PC-3 (cell line): ENCODE results near the gene DNAL4. TPM values are rescaled to one million over a fixed set of nuclear protein-coding genes. Genes with fewer than 3 reads are reported as not detected.

Experiments used
- ATAC-seq: fragments of 200-7000 bp; cut with Tn5 transposase; 2 replicates; pipeline ENCODE4 v1.9.1; 2020; ENCODE audit warnings: mild to moderate bottlenecking, moderate library complexity
- BruUV-seq: library from RNA; stranded (reverse); fragments of 400-500 nt; replicated peaks from 2 replicates; lab custom pipeline; 2021; lab: Mats Ljungman, UMichigan
- CTCF ChIA-PET: fragments of 300-600 bp; sonication (Branson Sonifier 250); formaldehyde crosslinking; loops from one replicate; lab custom pipeline; 2022; ENCODE audit warnings: antibody characterized with exemption; lab: Charles Lee
- POLR2A ChIA-PET: fragments of 300-600 bp; sonication (Branson Sonifier 250); formaldehyde crosslinking; loops from one replicate; lab custom pipeline; 2022; ENCODE audit warnings: antibody characterized with exemption; ENCODE audit not compliant: unreplicated experiment; lab: Charles Lee
- DNase-seq: peaks from one replicate; pipeline ENCODE4 v3.0.0-alpha.2; 2015
- H2AFZ ChIP-seq: fragments of 300-600 bp; sonication (generic); 2 replicates; pipeline ENCODE4 v1.6.0; 2016; ENCODE audit warnings: antibody characterized with exemption, low read length
- H3F3A ChIP-seq: fragments of 300-600 bp; sonication (generic); one replicate; pipeline ENCODE4 v1.6.0; 2017; ENCODE audit warnings: antibody characterized with exemption, low read length, control low read depth, mild to moderate bottlenecking; ENCODE audit not compliant: unreplicated experiment
- H3K27ac ChIP-seq: fragments of 300-600 bp; sonication (generic); 2 replicates; pipeline ENCODE4 v1.5.1; 2016; ENCODE audit warnings: mild to moderate bottlenecking, low read length
- H3K27me3 ChIP-seq: fragments of 300-600 bp; sonication (generic); 2 replicates; pipeline ENCODE4 v1.6.1; 2016; ENCODE audit warnings: low read length, mixed read lengths
- H3K36me3 ChIP-seq: fragments of 300-600 bp; sonication (generic); 2 replicates; pipeline ENCODE4 v1.6.1; 2016; ENCODE audit warnings: low read depth, mixed run types, low read length, mixed read lengths
- H3K4me1 ChIP-seq: fragments of 300-600 bp; sonication (generic); 2 replicates; pipeline ENCODE4 v1.5.1; 2016; ENCODE audit warnings: low read length; ENCODE audit not compliant: insufficient read depth
- H3K4me2 ChIP-seq: fragments of 300-600 bp; sonication (generic); 2 replicates; pipeline ENCODE4 v1.6.0; 2016; ENCODE audit warnings: low read length
- H3K4me3 ChIP-seq: fragments of 300-600 bp; sonication (generic); 2 replicates; pipeline ENCODE4 v1.5.1; 2016; ENCODE audit warnings: mild to moderate bottlenecking, low read length, mixed read lengths
- H3K79me2 ChIP-seq: fragments of 300-600 bp; sonication (generic); 2 replicates; pipeline ENCODE4 v1.6.1; 2017; ENCODE audit warnings: low read length, mixed read lengths
- H3K9ac ChIP-seq: fragments of 300-600 bp; sonication (generic); 2 replicates; pipeline ENCODE4 v1.6.0; 2016; ENCODE audit warnings: mild to moderate bottlenecking, low read length
- H3K9me2 ChIP-seq: fragments of 300-600 bp; sonication (generic); replicated peaks from 2 replicates; pipeline ENCODE4 v1.6.1; 2016; ENCODE audit warnings: mixed run types, low read length, mixed read lengths
- H3K9me3 ChIP-seq: fragments of 300-600 bp; sonication (generic); 2 replicates; pipeline ENCODE4 v1.6.1; 2016; ENCODE audit warnings: low read length, mixed read lengths
- H4K20me1 ChIP-seq: fragments of 300-600 bp; sonication (generic); 2 replicates; pipeline ENCODE4 v1.6.1; 2016; ENCODE audit warnings: low read length, mixed read lengths
- CTCF ChIP-seq: fragments of 300-600 bp; sonication (generic); conservative IDR thresholded peaks from 2 replicates; pipeline ENCODE4 v1.5.1; 2017; ENCODE audit warnings: antibody characterized with exemption, low read depth, mild to moderate bottlenecking, low read length
- EZH2 ChIP-seq: fragments of 300-600 bp; sonication (generic); IDR thresholded peaks from one replicate; pipeline ENCODE4 v1.6.1; 2017; ENCODE audit warnings: antibody characterized with exemption, mild to moderate bottlenecking, low read length; ENCODE audit not compliant: unreplicated experiment
- EZH2phosphoT487 ChIP-seq: fragments of 300-600 bp; sonication (generic); IDR thresholded peaks from 2 replicates; pipeline ENCODE4 v1.6.1; 2018; ENCODE audit warnings: mild to moderate bottlenecking, antibody characterized with exemption, low read length, borderline replicate concordance
- intact Hi-C: fragments of 100-400 bp; cut with micrococcal nuclease; formaldehyde crosslinking; loops from 2 replicates; pipeline ENCODE4 v1.9.0; 2023
- total RNA-seq: library from RNA; depleted of rRNA; stranded (reverse); fragments of >200 nt; gene quantifications from 2 replicates; pipeline ENCODE4 v1.2.3, GENCODE V29; 2014

Gene DNAL4
- total RNA-seq, 1 experiment from 2014 or later: 22.5 TPM

GRCh38 chr22:38789606-38790005 is 4.3 kb downstream of the DNAL4 start:
- ATAC-seq: no peak
- no peaks in the 10 kb centered on the region for H4K20me1 ChIP-seq
- DNase-seq: no peak
- no peak overlapping the region for H3K27ac ChIP-seq
- H3K4me3 ChIP-seq: no peak overlapping the region
- BruUV-seq: no TSS peak
- TF ChIP-seq EZH2 (no peak), EZH2phosphoT487 (no peak), CTCF (no peak)
- POLR2A ChIA-PET: no interaction called here
- H2AFZ ChIP-seq: no peak overlapping the region
- H3K4me1 ChIP-seq: peaks cover 18% of the 10 kb centered on the region
- no peak overlapping the region for H3K4me2 ChIP-seq
- intact Hi-C loops: no loop called here
- no peak overlapping the region for H3K9ac ChIP-seq
- H3K9me3 ChIP-seq: no peaks in the 10 kb centered on the region
- H3K27me3 ChIP-seq: no peaks in the 10 kb centered on the region
- no peaks in the 10 kb centered on the region for H3K9me2 ChIP-seq
- CTCF ChIA-PET: no interaction called here
- peaks cover 6% of the 10 kb centered on the region for H3K79me2 ChIP-seq
- no peaks in the 10 kb centered on the region for H3K36me3 ChIP-seq
- H3F3A ChIP-seq: no peaks in the 10 kb centered on the region

GRCh38 chr22:38788846-38789245 is 5.1 kb downstream of the DNAL4 start:
- no peaks in the 10 kb centered on the region for H3K9me3 ChIP-seq
- no TSS peak for BruUV-seq
- DNase-seq: no peak
- no peaks in the 10 kb centered on the region for H3K27me3 ChIP-seq
- H4K20me1 ChIP-seq: no peaks in the 10 kb centered on the region
- H2AFZ ChIP-seq: no peak overlapping the region
- ChIA-PET POLR2A (no interaction called here), CTCF (no interaction called here)
- no peaks in the 10 kb centered on the region for H3K36me3 ChIP-seq
- intact Hi-C loops: no loop called here
- no peak for ATAC-seq
- H3K4me2 ChIP-seq: no peak overlapping the region
- H3K9me2 ChIP-seq: no peaks in the 10 kb centered on the region
- peaks cover 6% of the 10 kb centered on the region for H3K79me2 ChIP-seq
- TF ChIP-seq CTCF (no peak), EZH2phosphoT487 (no peak), EZH2 (no peak)
- no peak overlapping the region for H3K9ac ChIP-seq
- no peaks in the 10 kb centered on the region for H3F3A ChIP-seq
- H3K4me3 ChIP-seq: no peak overlapping the region
- H3K27ac ChIP-seq: no peak overlapping the region
- H3K4me1 ChIP-seq: peaks cover 14% of the 10 kb centered on the region

GRCh38 chr22:38788021-38788816 is 5.7 kb downstream of the DNAL4 start:
- Histone ChIP-seq H3K4me3 (no peak overlapping the region), H2AFZ (no peak overlapping the region), H4K20me1 (no peaks in the 10 kb centered on the region), H3K27ac (no peak overlapping the region), H3K4me1 (peaks cover 12% of the 10 kb centered on the region), H3K9ac (no peak overlapping the region), H3K9me3 (no peaks in the 10 kb centered on the region), H3K79me2 (peaks cover 2% of the 10 kb centered on the region), H3K36me3 (no peaks in the 10 kb centered on the region), H3K4me2 (no peak overlapping the region), H3F3A (no peaks in the 10 kb centered on the region), H3K27me3 (no peaks in the 10 kb centered on the region), H3K9me2 (no peaks in the 10 kb centered on the region)
- CTCF ChIA-PET: no interaction called here
- ATAC-seq: peak; percentile 55
- POLR2A ChIA-PET: no interaction called here
- BruUV-seq: no TSS peak
- intact Hi-C loops: no loop called here
- DNase-seq: peak; percentile 26
- no peak for TF ChIP-seq EZH2
- TF ChIP-seq EZH2phosphoT487: no peak
- TF ChIP-seq CTCF: no peak
